AG09309 (cell line): ENCODE results near the gene ESPNL.

ENCODE experiments used
- DNase-seq: peaks from one replicate; pipeline ENCODE4 v3.0.0-alpha.2; 2010; ENCODE audit warnings: low read depth
- H3K4me3 ChIP-seq: 2 replicates; pipeline ENCODE4 v1.5.1; 2011; ENCODE audit warnings: mild to moderate bottlenecking, low read depth, low read length, moderate library complexity; ENCODE audit not compliant: control insufficient read depth
- CTCF ChIP-seq: IDR thresholded peaks from 2 replicates; pipeline ENCODE4 v1.5.1; 2011; ENCODE audit warnings: mild to moderate bottlenecking, low read depth, low read length, inconsistent platforms; ENCODE audit not compliant: insufficient read depth, control insufficient read depth; ENCODE audit errors: missing control alignments

Gene ESPNL

GRCh38 chr2:238166391-238167343, 66.5 kb downstream of the ESPNL start:
- TF ChIP-seq CTCF = no peak
- no peak overlapping the region for H3K4me3 ChIP-seq
- DNase-seq = no peak

GRCh38 chr2:238167344-238167715, 67.2 kb downstream of the ESPNL start:
- no peak for TF ChIP-seq CTCF
- H3K4me3 ChIP-seq = no peak overlapping the region
- no peak for DNase-seq

GRCh38 chr2:238167761-238168160, 67.6 kb downstream of the ESPNL start:
- DNase-seq = no peak
- no peak for TF ChIP-seq CTCF
- H3K4me3 ChIP-seq = no peak overlapping the region

GRCh38 chr2:238168196-238169047, 68.3 kb downstream of the ESPNL start:
- no peak overlapping the region for H3K4me3 ChIP-seq
- DNase-seq = no peak
- TF ChIP-seq CTCF = no peak

GRCh38 chr2:238169048-238169707, 69.0 kb downstream of the ESPNL start:
- DNase-seq = peak; percentile 80
- peak overlapping the region; percentile 36 for H3K4me3 ChIP-seq
- no peak for TF ChIP-seq CTCF

- TF ChIP-seq CTCF = peak; percentile 2
- peak overlapping the region; percentile 36 for H3K4me3 ChIP-seq
- DNase-seq = peak; percentile 89
These were observed 69.6 kb downstream of the ESPNL start for GRCh38 chr2:238169708-238170251.
